Ammon's horn (tissue), 1 donor: ENCODE measurements around the gene FANCM.
"Not testable (repeated sequence)": the region's sequence is repeated elsewhere in the genome, so short reads cannot be mapped to it uniquely, and the experiment has no call there.

Source experiments
- DNase-seq: peaks from one replicate; pipeline ENCODE4 v3.0.0-alpha.2; 2016; ENCODE audit warnings: low spot score

The FANCM gene

GRCh38 chr14:45144658-45145057 is 8.9 kb downstream of the FANCM start:
- no peak for DNase-seq

GRCh38 chr14:45145214-45145613 is 9.5 kb downstream of the FANCM start:
- no peak for DNase-seq

- no peak for DNase-seq
These were observed 13.9 kb downstream of the FANCM start for GRCh38 chr14:45149602-45150001.

- DNase-seq: no peak
These were observed 14.7 kb downstream of the FANCM start for GRCh38 chr14:45150386-45150890.

GRCh38 chr14:45156067-45156466 is 20.3 kb downstream of the FANCM start:
- DNase-seq: no peak

GRCh38 chr14:45169906-45170305 is 34.2 kb downstream of the FANCM start:
- DNase-seq: no peak

GRCh38 chr14:45177076-45177475 is 41.3 kb downstream of the FANCM start:
- DNase-seq: no peak

GRCh38 chr14:45181329-45181728 is 45.6 kb downstream of the FANCM start:
- DNase-seq: no peak

GRCh38 chr14:45181806-45182205 is 46.1 kb downstream of the FANCM start:
- no peak for DNase-seq

GRCh38 chr14:45185100-45185814 is 49.5 kb downstream of the FANCM start:
- DNase-seq: no peak

- no peak for DNase-seq
These were observed 59.2 kb downstream of the FANCM start for GRCh38 chr14:45194964-45195363.

GRCh38 chr14:45198551-45198950 is 62.8 kb downstream of the FANCM start:
- no peak for DNase-seq

- no peak for DNase-seq
These were observed 63.5 kb downstream of the FANCM start for GRCh38 chr14:45199230-45199629.

- peak; percentile 52 for DNase-seq
These were observed 66.2 kb downstream of the FANCM start for GRCh38 chr14:45201905-45202304.

GRCh38 chr14:45204241-45204640 is 68.5 kb downstream of the FANCM start:
- no peak for DNase-seq

GRCh38 chr14:45210159-45210558 is 74.4 kb downstream of the FANCM start:
- no peak for DNase-seq

- no peak for DNase-seq
These were observed 75.6 kb downstream of the FANCM start for GRCh38 chr14:45211295-45211694.

GRCh38 chr14:45212231-45212630 is 76.5 kb downstream of the FANCM start:
- no peak for DNase-seq

- DNase-seq: not testable (repeated sequence)
These were observed 78.0 kb downstream of the FANCM start for GRCh38 chr14:45213716-45214115.

GRCh38 chr14:45214341-45214740 is 78.6 kb downstream of the FANCM start:
- DNase-seq: not testable (repeated sequence)

GRCh38 chr14:45222485-45223262 is 86.9 kb downstream of the FANCM start:
- DNase-seq: no peak

GRCh38 chr14:45227566-45227965 is 91.8 kb downstream of the FANCM start:
- DNase-seq: no peak

- no peak for DNase-seq
These were observed 103.3 kb downstream of the FANCM start for GRCh38 chr14:45238988-45239387.
